GM18498 (cell line): ENCODE measurements around the gene DAP3.
"Not testable (repeated sequence)": the region's sequence is repeated elsewhere in the genome, so short reads cannot be mapped to it uniquely, and the experiment has no call there.

ENCODE experiments used
- ATAC-seq: cut with Tn5 transposase; IDR thresholded peaks from one replicate; pipeline ENCODE4 v1.9.1; 2021; ENCODE audit warnings: mild to moderate bottlenecking, moderate library complexity; ENCODE audit not compliant: unreplicated experiment

DAP3 gene

GRCh38 chr1:155680531-155680930, 8.4 kb upstream of the DAP3 start:
- no peak for ATAC-seq

- no peak for ATAC-seq
Observed at GRCh38 chr1:155681776-155682175, 7.1 kb upstream of the DAP3 start.

- peak; percentile 17 for ATAC-seq
Observed at GRCh38 chr1:155687705-155688323, 1.1 kb upstream of the DAP3 start.

GRCh38 chr1:155688324-155689080, 389 bp upstream of the DAP3 start, which contains the start of gene YY1AP1:
Gene YY1AP1 (minus strand): TSS chr1:155688774. CDS start chr1:155680436, 8,338 bp downstream.
- ATAC-seq: peak; percentile 84

GRCh38 chr1:155691992-155692528, 3.2 kb downstream of the DAP3 start:
- no peak for ATAC-seq

- no peak for ATAC-seq
Observed at GRCh38 chr1:155694167-155694566, 5.3 kb downstream of the DAP3 start.

GRCh38 chr1:155695072-155695471, 6.2 kb downstream of the DAP3 start:
- no peak for ATAC-seq

GRCh38 chr1:155695608-155696007, 6.7 kb downstream of the DAP3 start:
- no peak for ATAC-seq

- ATAC-seq: no peak
Observed at GRCh38 chr1:155696524-155696923, 7.6 kb downstream of the DAP3 start.

GRCh38 chr1:155697046-155697445, 8.2 kb downstream of the DAP3 start:
- no peak for ATAC-seq

- ATAC-seq: not testable (repeated sequence)
Observed at GRCh38 chr1:155697616-155698015, 8.7 kb downstream of the DAP3 start.

GRCh38 chr1:155698382-155699038, 9.6 kb downstream of the DAP3 start:
- ATAC-seq: no peak

- ATAC-seq: not testable (repeated sequence)
Observed at GRCh38 chr1:155699062-155699461, 10.2 kb downstream of the DAP3 start.

- not testable (repeated sequence) for ATAC-seq
Observed at GRCh38 chr1:155701675-155702074, 12.8 kb downstream of the DAP3 start.

- ATAC-seq: no peak
Observed at GRCh38 chr1:155703216-155703615, 14.3 kb downstream of the DAP3 start.

GRCh38 chr1:155704414-155704813, 15.5 kb downstream of the DAP3 start:
- ATAC-seq: not testable (repeated sequence)

- no peak for ATAC-seq
Observed at GRCh38 chr1:155706139-155706538, 17.2 kb downstream of the DAP3 start.

GRCh38 chr1:155709391-155709790, 20.5 kb downstream of the DAP3 start:
- no peak for ATAC-seq

- not testable (repeated sequence) for ATAC-seq
Observed at GRCh38 chr1:155711457-155711856, 22.6 kb downstream of the DAP3 start.

- not testable (repeated sequence) for ATAC-seq
Observed at GRCh38 chr1:155712636-155713035, 23.7 kb downstream of the DAP3 start.

- no peak for ATAC-seq
Observed at GRCh38 chr1:155713075-155713474, 24.2 kb downstream of the DAP3 start.
